K562 (cell line): ENCODE data around the gene GRK3. TPM values are rescaled to one million over a fixed set of nuclear protein-coding genes. Genes with fewer than 3 reads are reported as not detected.
A peak's percentile ranks its signal among the peaks of the same experiment; 100 is the strongest.

Experiments used
- ATAC-seq: fragments of 200-7000 bp; cut with Tn5 transposase; 3 replicates; pipeline ENCODE4 v1.9.1; 2020; ENCODE audit warnings: moderate library complexity
- BruUV-seq: library from RNA; stranded (reverse); fragments of 400-500 nt; replicated peaks from 2 replicates; lab custom pipeline; 2021; lab: Mats Ljungman, UMichigan
- CTCF ChIA-PET: fragments of 300-600 bp; formaldehyde crosslinking; extraction: SDS; loops from one replicate; lab custom pipeline; 2021; ENCODE audit warnings: low intra/inter-chr PET ratio; lab: Yijun Ruan, JAX
- POLR2A ChIA-PET: fragments of 300-600, 350-650 bp; sonication (Branson Sonifier 250); formaldehyde crosslinking; extraction: SDS; loops from one replicate; lab custom pipeline; 2021; ENCODE audit warnings: antibody characterized with exemption, inconsistent platforms; lab: Yijun Ruan, JAX
- DNase-seq, 4 experiments: peaks; one replicate each; pipeline versions ENCODE4 v3.0.0 to v3.0.0-alpha.2; 2011 to 2018; ENCODE audit warnings: low spot score in 3 of 4, mixed read lengths in 3 of 4; ENCODE audit errors: extremely low read depth in 1 of 4
- FAIRE-seq: peaks from 2 replicates; lab custom pipeline; 2011; peaks lifted over from hg19 to GRCh38; lab: Jason Lieb, UNC
- H2AFZ ChIP-seq: 2 replicates; pipeline ENCODE4 v1.6.0; 2011; ENCODE audit warnings: low read depth, low read length, control low read depth, inconsistent platforms
- H3K27ac ChIP-seq: fragments of 200-600 bp; 3 replicates; pipeline ENCODE4 v1.8.0; 2011; ENCODE audit warnings: low read depth, mild to moderate bottlenecking, control low read depth, inconsistent platforms, low read length, moderate library complexity, mixed read lengths; ENCODE audit errors: extremely low read depth
- H3K27me3 ChIP-seq, 2 experiments: fragments of 300-600 bp in 1 of 2; 2 replicates in 1 of 2; 3 replicates in 1 of 2; pipeline versions ENCODE4 v1.6.0 to v1.8.0; 2011; ENCODE audit warnings: inconsistent platforms in 2 of 2, low read length in 2 of 2, mild to moderate bottlenecking in 1 of 2, mixed read lengths in 1 of 2, moderate library complexity in 1 of 2; ENCODE audit not compliant: control insufficient read depth in 2 of 2, insufficient read depth in 2 of 2
- H3K36me3 ChIP-seq: fragments of 300-600 bp; 3 replicates; pipeline ENCODE4 v1.8.0; 2011; ENCODE audit warnings: mild to moderate bottlenecking, low read length, inconsistent platforms; ENCODE audit not compliant: control insufficient read depth, insufficient read depth
- H3K4me1 ChIP-seq, 2 experiments: fragments of 200-600 bp in 1 of 2; replicated peaks in 1 of 2; 2 replicates in 1 of 2; 3 replicates in 1 of 2; pipeline versions ENCODE4 v1.5.1 to v1.8.0; 2011; ENCODE audit warnings: inconsistent platforms in 2 of 2, low read length in 2 of 2, mild to moderate bottlenecking in 1 of 2, mixed read lengths in 1 of 2, moderate library complexity in 1 of 2; ENCODE audit not compliant: control insufficient read depth in 2 of 2, insufficient read depth in 2 of 2
- H3K4me2 ChIP-seq: 2 replicates; pipeline ENCODE4 v1.6.1; 2011; ENCODE audit warnings: low read length, control low read depth, inconsistent platforms, mixed read lengths; ENCODE audit not compliant: insufficient read depth
- H3K4me3 ChIP-seq: fragments of 200-600 bp; sonication (generic), shearing (Covaris generic); 2 replicates; pipeline ENCODE4 v1.5.1; 2016; ENCODE audit warnings: control low read depth, inconsistent platforms
- H3K79me2 ChIP-seq: fragments of 200-600 bp; 3 replicates; pipeline ENCODE4 v1.8.0; 2011; ENCODE audit warnings: low read length, inconsistent platforms; ENCODE audit not compliant: control insufficient read depth, insufficient read depth
- H3K9ac ChIP-seq, 2 experiments: 2 replicates each; pipeline versions ENCODE4 v1.6.0 to v1.6.1; 2011; ENCODE audit warnings: low read depth in 2 of 2, low read length in 2 of 2, control low read depth in 1 of 2, inconsistent platforms in 1 of 2, mild to moderate bottlenecking in 1 of 2, mixed read lengths in 1 of 2; ENCODE audit not compliant: insufficient read depth in 1 of 2
- H3K9me1 ChIP-seq: one replicate; pipeline ENCODE4 v1.6.0; 2011; ENCODE audit warnings: inconsistent platforms, mild to moderate bottlenecking, low read length, moderate library complexity; ENCODE audit not compliant: control insufficient read depth, insufficient read depth
- H3K9me3 ChIP-seq: replicated peaks from 2 replicates; pipeline ENCODE4 v1.5.1; 2011; ENCODE audit warnings: low read depth, low read length, inconsistent platforms; ENCODE audit not compliant: control insufficient read depth, insufficient read depth
- H4K20me1 ChIP-seq: replicated peaks from 2 replicates; pipeline ENCODE4 v1.6.1; 2011; ENCODE audit warnings: low read length, inconsistent platforms, mixed read lengths; ENCODE audit not compliant: control insufficient read depth, insufficient read depth
- DACH1 ChIP-seq: fragments of 450-650 bp; IDR thresholded peaks from 2 replicates; pipeline ENCODE4 v1.6.1; 2018; ENCODE audit not compliant: partially characterized antibody
- ZNF655 ChIP-seq: fragments of 250-450 bp; sonication (Bioruptor Pico); IDR thresholded peaks from 2 replicates; pipeline ENCODE4 v1.5.0; 2021
- WGBS: fragments of 100-300 bp; shearing (Covaris generic); methylation state at CpG from one replicate; pipeline ENCODE4 v1.1.6; 2016; ENCODE audit warnings: low coverage, mixed read lengths; ENCODE audit not compliant: insufficient coverage; ENCODE audit errors: missing lambda C conversion rate; 5-methylcytosine and 5-hydroxymethylcytosine counted together
- in situ Hi-C: fragments of 300-500 bp; cut with MboI; formaldehyde crosslinking; loops from 4 replicates; pipeline ENCODE4 v1.15.0; 2018; ENCODE audit warnings: inconsistent platforms, mixed read lengths
- intact Hi-C: fragments of 100-400 bp; cut with micrococcal nuclease; formaldehyde crosslinking; loops from 2 replicates; pipeline ENCODE4 v1.14.2; 2022
- polyA plus RNA-seq, 8 experiments: library from polyadenylated mRNA; depleted of rRNA in 4 of 8; stranded (reverse) in 5 of 8; unstranded in 3 of 8; fragments of >200 nt; fragmentation: Nextera tagmentation in 2 of 8; fragmentation: Illumina TruSeq in 1 of 8; extraction: Ambion mirVana in 2 of 8; extraction: Trizol in 1 of 8; gene quantifications; 2 replicates each; pipeline versions ENCODE4 v1.2.1 to v1.2.3, GENCODE V29; 2011 to 2014; ENCODE audit warnings: inconsistent platforms in 1 of 8, missing spikeins in 1 of 8
- total RNA-seq, 7 experiments: library from RNA; depleted of rRNA in 6 of 7; stranded (reverse); fragments of >200 nt in 6 of 7; fragmentation: Illumina TruSeq in 2 of 7; extraction: Trizol in 2 of 7; gene quantifications; 2 replicates each; pipeline versions ENCODE4 v1.2.1 to v1.2.3, GENCODE V29; 2011 to 2021; ENCODE audit warnings: low replicate concordance in 1 of 7
- TF ChIP-seq, protein P1 (sequence below): fragments of 450-650 bp; IDR thresholded peaks from 2 replicates; pipeline ENCODE4 v1.6.1; 2016; ENCODE audit warnings: antibody characterized with exemption

The GRK3 gene
- total and polyA plus RNA-seq, 9 of the 15 experiments (the other 6 are each of a cell fraction or from before 2014, with no cell fraction given) = 1.4 to 7.6 (median 3.6) TPM

- DNase-seq = no peak
- POLR2A ChIA-PET = no interaction called here
- Histone ChIP-seq H3K27me3 (no peaks in the 10 kb centered on the region), H3K4me3 (no peak overlapping the region), H3K36me3 (no peaks in the 10 kb centered on the region), H3K4me2 (no peak overlapping the region), H2AFZ (no peak overlapping the region), H3K4me1 (no peaks in the 10 kb centered on the region)
- FAIRE-seq = no peak
- in situ Hi-C loops = no loop called here
- WGBS = 21% methylated on average over 12 of the region's 12 CpGs
- CTCF ChIA-PET = no interaction called here
- peak; percentile 94 for TF ChIP-seq DACH1
- TF ChIP-seq, protein P1, sequence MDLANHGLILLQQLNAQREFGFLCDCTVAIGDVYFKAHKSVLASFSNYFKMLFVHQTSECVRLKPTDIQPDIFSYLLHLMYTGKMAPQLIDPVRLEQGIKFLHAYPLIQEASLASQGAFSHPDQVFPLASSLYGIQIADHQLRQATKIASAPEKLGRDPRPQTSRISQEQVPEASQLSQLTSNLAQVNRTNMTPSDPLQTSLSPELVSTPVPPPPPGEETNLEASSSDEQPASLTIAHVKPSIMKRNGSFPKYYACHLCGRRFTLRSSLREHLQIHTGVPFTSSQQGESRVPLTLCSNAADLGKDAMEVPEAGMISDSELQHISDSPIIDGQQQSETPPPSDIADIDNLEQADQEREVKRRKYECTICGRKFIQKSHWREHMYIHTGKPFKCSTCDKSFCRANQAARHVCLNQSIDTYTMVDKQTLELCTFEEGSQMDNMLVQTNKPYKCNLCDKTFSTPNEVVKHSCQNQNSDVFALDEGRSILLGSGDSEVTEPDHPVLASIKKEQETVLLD = 0 out of 2 replicates have a peak, but pooled peaks have one; percentile 39
- no peak for TF ChIP-seq ZNF655 (CRISPR knock-in tag)
- TF ChIP-seq, all 486 proteins: peak for 2
- Histone ChIP-seq H3K9me3 (no peaks in the 10 kb centered on the region), H3K27ac (no peak overlapping the region), H3K9me1 (no peaks in the 10 kb centered on the region), H3K79me2 (no peaks in the 10 kb centered on the region), H3K9ac (no peak overlapping the region), H4K20me1 (no peaks in the 10 kb centered on the region)
- intact Hi-C loops = no loop called here
- ATAC-seq = no peak
- no TSS peak for BruUV-seq
These were observed 46.3 kb upstream of the GRK3 start for GRCh38 chr22:25518000-25518663.
